GM12878 (cell line): ENCODE data around the gene ANO4. TPM values are rescaled to one million over a fixed set of nuclear protein-coding genes. Genes with fewer than 3 reads are reported as not detected.

Experiments used
- ATAC-seq: fragments of 200-7000 bp; cut with Tn5 transposase; 3 replicates; pipeline ENCODE4 v1.9.1; 2020; ENCODE audit warnings: mild to moderate bottlenecking, moderate library complexity
- BruUV-seq: library from RNA; stranded (reverse); fragments of 400-500 nt; replicated peaks from 2 replicates; lab custom pipeline; 2021; lab: Mats Ljungman, UMichigan
- CTCF ChIA-PET: fragments of 300-600 bp; sonication (Branson Sonifier 250); formaldehyde crosslinking; extraction: SDS; loops from one replicate; lab custom pipeline; 2021; ENCODE audit warnings: inconsistent platforms; lab: Yijun Ruan, JAX
- POLR2A ChIA-PET: fragments of 350-600 bp; formaldehyde crosslinking; extraction: SDS; loops from one replicate; lab custom pipeline; 2021; ENCODE audit warnings: inconsistent platforms; lab: Charles Lee
- RAD21 ChIA-PET: fragments of 300-600 bp; sonication (Branson Sonifier 250); formaldehyde crosslinking; loops from one replicate; lab custom pipeline; 2023; ENCODE audit warnings: antibody characterized with exemption; ENCODE audit not compliant: unreplicated experiment; lab: Charles Lee
- SMC1A ChIA-PET: fragments of 300-600 bp; sonication (Branson Sonifier 250); formaldehyde crosslinking; loops from one replicate; lab custom pipeline; 2023; ENCODE audit not compliant: unreplicated experiment, uncharacterized antibody; lab: Charles Lee
- DNase-seq: peaks from one replicate; pipeline ENCODE4 v3.0.0-alpha.2; 2011; ENCODE audit warnings: low read depth, low spot score
- FAIRE-seq: peaks from 3 replicates; lab custom pipeline; 2011; peaks lifted over from hg19 to GRCh38; lab: Jason Lieb, UNC
- H2AFZ ChIP-seq: 2 replicates; pipeline ENCODE4 v1.6.0; 2011; ENCODE audit warnings: low read depth, low read length, control low read depth; ENCODE audit not compliant: control insufficient read depth
- H3K27ac ChIP-seq: 2 replicates; pipeline ENCODE4 v1.5.1; 2011; ENCODE audit warnings: control low read depth; ENCODE audit not compliant: control insufficient read depth, insufficient read depth
- H3K27me3 ChIP-seq, 2 experiments: replicated peaks in 1 of 2; 2 replicates each; pipeline versions ENCODE4 v1.6.0 to v1.6.1; 2011; ENCODE audit warnings: low read length in 1 of 2; ENCODE audit not compliant: control insufficient read depth in 2 of 2, insufficient read depth in 2 of 2
- H3K36me3 ChIP-seq, 2 experiments: 2 replicates each; pipeline ENCODE4 v1.5.1; 2011; ENCODE audit warnings: low read length in 1 of 2; ENCODE audit not compliant: control insufficient read depth in 2 of 2, insufficient read depth in 2 of 2
- H3K4me1 ChIP-seq: 2 replicates; pipeline ENCODE4 v1.6.1; 2011; ENCODE audit warnings: mild to moderate bottlenecking, low read length, moderate library complexity, mixed read lengths; ENCODE audit not compliant: control insufficient read depth, insufficient read depth
- H3K4me2 ChIP-seq: 2 replicates; pipeline ENCODE4 v1.6.0; 2011; ENCODE audit warnings: control low read depth; ENCODE audit not compliant: control insufficient read depth, insufficient read depth
- H3K4me3 ChIP-seq: fragments of 200-600 bp; sonication (generic); 2 replicates; pipeline ENCODE4 v1.5.1; 2016
- H3K79me2 ChIP-seq: 2 replicates; pipeline ENCODE4 v1.6.0; 2011; ENCODE audit warnings: low read length; ENCODE audit not compliant: control insufficient read depth, insufficient read depth
- H3K9ac ChIP-seq: 2 replicates; pipeline ENCODE4 v1.8.0; 2011; ENCODE audit warnings: low read length, control low read depth, mixed read lengths; ENCODE audit not compliant: control insufficient read depth, insufficient read depth
- H3K9me3 ChIP-seq: replicated peaks from 3 replicates; pipeline ENCODE4 v1.5.1; 2011; ENCODE audit warnings: mild to moderate bottlenecking, low read length; ENCODE audit not compliant: control insufficient read depth, insufficient read depth
- H4K20me1 ChIP-seq: 2 replicates; pipeline ENCODE4 v1.6.0; 2011; ENCODE audit not compliant: control insufficient read depth, insufficient read depth
- FOS ChIP-seq: IDR thresholded peaks from 3 replicates; pipeline ENCODE4 v1.6.1; 2011; ENCODE audit warnings: borderline replicate concordance; ENCODE audit not compliant: insufficient read length; ENCODE audit errors: extremely low read depth
- FOXK2 ChIP-seq: fragments of 450-650 bp; IDR thresholded peaks from 2 replicates; pipeline ENCODE4 v1.6.1; 2017; ENCODE audit warnings: mild to moderate bottlenecking, moderate library complexity
- IKZF1 ChIP-seq: fragments of 450-650 bp; conservative IDR thresholded peaks from 2 replicates; pipeline ENCODE4 v1.6.1; 2017; ENCODE audit warnings: antibody characterized with exemption, mild to moderate bottlenecking
- IRF4 ChIP-seq: IDR thresholded peaks from 2 replicates; pipeline ENCODE4 v1.6.1; 2011; ENCODE audit warnings: low read depth, low read length
- JUNB ChIP-seq: IDR thresholded peaks from 2 replicates; pipeline ENCODE4 v1.6.1; 2016; ENCODE audit warnings: antibody characterized with exemption, mild to moderate bottlenecking
- MTA2 ChIP-seq: fragments of 450-650 bp; IDR thresholded peaks from 2 replicates; pipeline ENCODE4 v1.6.1; 2016; ENCODE audit warnings: low read depth, mild to moderate bottlenecking, moderate library complexity
- NFYA ChIP-seq: IDR thresholded peaks from 2 replicates; pipeline ENCODE4 v1.6.1; 2011; ENCODE audit warnings: low read depth, mild to moderate bottlenecking, low read length, improper control_type of control experiment, borderline replicate concordance
- NFYB ChIP-seq: IDR thresholded peaks from 2 replicates; pipeline ENCODE4 v1.6.1; 2011; ENCODE audit warnings: low read depth, mild to moderate bottlenecking, low read length, improper control_type of control experiment, moderate library complexity; ENCODE audit not compliant: insufficient read depth
- RBBP5 ChIP-seq: fragments of 200-600 bp; sonication (generic); conservative IDR thresholded peaks from 2 replicates; pipeline ENCODE4 v1.6.1; 2016
- TAF1 ChIP-seq: IDR thresholded peaks from 2 replicates; pipeline ENCODE4 v1.6.1; 2011; ENCODE audit warnings: mild to moderate bottlenecking, low read depth, low read length, borderline replicate concordance
- ZNF384 ChIP-seq: IDR thresholded peaks from 2 replicates; pipeline ENCODE4 v1.6.1; 2012; ENCODE audit warnings: low read depth, mild to moderate bottlenecking, low read length, improper control_type of control experiment, borderline replicate concordance
- WGBS: methylation state at CpG from one replicate; pipeline ENCODE4 v1.1.6; 2016; ENCODE audit warnings: low lambda C conversion rate; ENCODE audit not compliant: insufficient replicate concordance, insufficient coverage; ENCODE audit errors: missing lambda C conversion rate; 5-methylcytosine and 5-hydroxymethylcytosine counted together
- in situ Hi-C: fragments of 300-500 bp; cut with MboI; formaldehyde crosslinking; loops from 9 replicates; pipeline ENCODE4 v1.14.3; 2018; ENCODE audit warnings: mixed read lengths
- intact Hi-C: fragments of 100-400 bp; cut with micrococcal nuclease; formaldehyde crosslinking; loops from one replicate; pipeline ENCODE4 v1.14.2; 2022; ENCODE audit not compliant: unreplicated experiment
- polyA plus RNA-seq, 11 experiments: library from polyadenylated mRNA; depleted of rRNA in 4 of 11; unstranded in 6 of 11; stranded (reverse) in 5 of 11; fragments of >200 nt; fragmentation: Nextera tagmentation in 4 of 11; fragmentation: Illumina TruSeq in 1 of 11; extraction: Ambion mirVana in 4 of 11; extraction: Trizol in 1 of 11; gene quantifications; 1 replicate in 1 of 11; 2 replicates in 10 of 11; pipeline versions ENCODE4 v1.2.1 to v1.2.3, GENCODE V29; 2011 to 2016; ENCODE audit warnings: inconsistent platforms in 2 of 11, missing spikeins in 2 of 11, low read depth in 1 of 11
- total RNA-seq, 4 experiments: library from RNA; depleted of rRNA in 3 of 4; stranded (reverse); fragments of >200 nt in 3 of 4; fragmentation: Illumina TruSeq in 1 of 4; extraction: Trizol in 1 of 4; gene quantifications; 2 replicates each; pipeline versions ENCODE4 v1.2.1 to v1.2.3, GENCODE V29; 2013 to 2021
- TF ChIP-seq, protein P1 (sequence below): fragments of 450-650 bp; formaldehyde crosslinking; IDR thresholded peaks from 2 replicates; pipeline ENCODE4 v1.4.0; 2022; ENCODE audit warnings: mild to moderate bottlenecking, moderate library complexity
- TF ChIP-seq, protein P2 (sequence below): IDR thresholded peaks from 2 replicates; pipeline ENCODE4 v1.6.1; 2011; ENCODE audit warnings: borderline replicate concordance, low read depth, mild to moderate bottlenecking, moderate library complexity, mixed read lengths, low read length; ENCODE audit not compliant: insufficient read depth; ENCODE audit errors: extremely low read length
- TF ChIP-seq, protein P3 (sequence below): IDR thresholded peaks from 2 replicates; pipeline ENCODE4 v1.6.1; 2012; ENCODE audit warnings: mild to moderate bottlenecking, low read depth, low read length

The ANO4 gene
- total and polyA plus RNA-seq, 10 of the 15 experiments (the other 5 are each of a cell fraction or from before 2014, with no cell fraction given), result not detected

DNA sequence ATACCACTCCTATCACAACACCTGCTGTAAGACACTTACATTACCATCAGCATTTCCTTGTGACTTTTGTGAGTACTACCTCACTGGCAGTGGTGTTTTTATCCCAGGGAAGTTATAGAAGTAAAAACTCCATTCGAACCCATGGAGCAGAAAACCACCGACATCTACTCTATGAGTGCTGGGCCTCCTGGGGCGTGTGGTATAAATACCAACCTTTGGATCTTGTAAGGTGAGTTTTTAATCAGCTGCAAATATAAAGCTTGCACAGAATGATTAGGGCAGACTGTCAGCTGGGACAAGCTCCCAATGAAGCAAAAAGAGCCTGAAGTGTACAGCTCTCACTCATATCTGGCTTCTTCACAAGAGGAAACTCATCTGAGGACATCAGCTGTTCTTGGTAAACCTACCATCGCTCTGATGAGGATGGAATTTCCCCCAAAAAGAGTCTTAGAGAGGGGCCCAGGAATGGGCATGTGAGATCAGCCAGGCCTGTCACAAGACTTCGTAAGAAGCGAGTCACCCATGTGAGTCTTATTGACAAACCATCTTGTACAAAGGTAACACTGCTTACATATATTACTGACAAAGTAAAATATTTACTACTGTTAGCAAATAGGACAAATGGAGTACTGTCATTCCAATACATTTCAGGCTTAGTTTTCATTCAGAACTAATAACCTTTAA lies 245.4 kb downstream of the ANO4 start:
- Histone ChIP-seq H3K9ac (no peak overlapping the region), H2AFZ (no peak overlapping the region), H3K9me3 (no peaks in the 10 kb centered on the region), H3K4me2 (no peak overlapping the region), H3K27me3 (no peaks in the 10 kb centered on the region), H3K4me1 (no peaks in the 10 kb centered on the region), H3K27ac (no peak overlapping the region), H3K79me2 (no peaks in the 10 kb centered on the region), H3K36me3 (no peaks in the 10 kb centered on the region), H4K20me1 (no peaks in the 10 kb centered on the region), H3K4me3 (no peak overlapping the region)
- TF ChIP-seq, protein P1, sequence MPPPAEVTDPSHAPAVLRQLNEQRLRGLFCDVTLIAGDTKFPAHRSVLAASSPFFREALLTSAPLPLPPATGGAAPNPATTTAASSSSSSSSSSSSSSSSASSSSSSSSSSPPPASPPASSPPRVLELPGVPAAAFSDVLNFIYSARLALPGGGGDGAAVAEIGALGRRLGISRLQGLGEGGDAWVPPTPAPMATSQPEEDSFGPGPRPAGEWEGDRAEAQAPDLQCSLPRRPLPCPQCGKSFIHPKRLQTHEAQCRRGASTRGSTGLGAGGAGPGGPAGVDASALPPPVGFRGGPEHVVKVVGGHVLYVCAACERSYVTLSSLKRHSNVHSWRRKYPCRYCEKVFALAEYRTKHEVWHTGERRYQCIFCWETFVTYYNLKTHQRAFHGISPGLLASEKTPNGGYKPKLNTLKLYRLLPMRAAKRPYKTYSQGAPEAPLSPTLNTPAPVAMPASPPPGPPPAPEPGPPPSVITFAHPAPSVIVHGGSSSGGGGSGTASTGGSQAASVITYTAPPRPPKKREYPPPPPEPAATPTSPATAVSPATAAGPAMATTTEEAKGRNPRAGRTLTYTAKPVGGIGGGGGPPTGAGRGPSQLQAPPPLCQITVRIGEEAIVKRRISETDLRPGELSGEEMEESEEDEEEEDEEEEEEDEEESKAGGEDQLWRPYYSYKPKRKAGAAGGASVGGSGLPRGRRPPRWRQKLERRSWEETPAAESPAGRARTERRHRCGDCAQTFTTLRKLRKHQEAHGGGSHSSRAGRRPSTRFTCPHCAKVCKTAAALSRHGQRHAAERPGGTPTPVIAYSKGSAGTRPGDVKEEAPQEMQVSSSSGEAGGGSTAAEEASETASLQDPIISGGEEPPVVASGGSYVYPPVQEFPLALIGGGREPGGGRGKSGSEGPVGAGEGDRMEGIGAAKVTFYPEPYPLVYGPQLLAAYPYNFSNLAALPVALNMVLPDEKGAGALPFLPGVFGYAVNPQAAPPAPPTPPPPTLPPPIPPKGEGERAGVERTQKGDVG (CRISPR knock-in tag), result no peak
- TF ChIP-seq IRF4 (no peak), MTA2 (no peak), TAF1 (no peak), RBBP5 (no peak), IKZF1 (no peak), JUNB (no peak), NFYB (no peak), NFYA (no peak), ZNF384 (no peak), FOS (no peak), FOXK2 (no peak)
- TF ChIP-seq, protein P2, sequence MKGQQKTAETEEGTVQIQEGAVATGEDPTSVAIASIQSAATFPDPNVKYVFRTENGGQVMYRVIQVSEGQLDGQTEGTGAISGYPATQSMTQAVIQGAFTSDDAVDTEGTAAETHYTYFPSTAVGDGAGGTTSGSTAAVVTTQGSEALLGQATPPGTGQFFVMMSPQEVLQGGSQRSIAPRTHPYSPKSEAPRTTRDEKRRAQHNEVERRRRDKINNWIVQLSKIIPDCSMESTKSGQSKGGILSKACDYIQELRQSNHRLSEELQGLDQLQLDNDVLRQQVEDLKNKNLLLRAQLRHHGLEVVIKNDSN, result no peak
- TF ChIP-seq, protein P3, sequence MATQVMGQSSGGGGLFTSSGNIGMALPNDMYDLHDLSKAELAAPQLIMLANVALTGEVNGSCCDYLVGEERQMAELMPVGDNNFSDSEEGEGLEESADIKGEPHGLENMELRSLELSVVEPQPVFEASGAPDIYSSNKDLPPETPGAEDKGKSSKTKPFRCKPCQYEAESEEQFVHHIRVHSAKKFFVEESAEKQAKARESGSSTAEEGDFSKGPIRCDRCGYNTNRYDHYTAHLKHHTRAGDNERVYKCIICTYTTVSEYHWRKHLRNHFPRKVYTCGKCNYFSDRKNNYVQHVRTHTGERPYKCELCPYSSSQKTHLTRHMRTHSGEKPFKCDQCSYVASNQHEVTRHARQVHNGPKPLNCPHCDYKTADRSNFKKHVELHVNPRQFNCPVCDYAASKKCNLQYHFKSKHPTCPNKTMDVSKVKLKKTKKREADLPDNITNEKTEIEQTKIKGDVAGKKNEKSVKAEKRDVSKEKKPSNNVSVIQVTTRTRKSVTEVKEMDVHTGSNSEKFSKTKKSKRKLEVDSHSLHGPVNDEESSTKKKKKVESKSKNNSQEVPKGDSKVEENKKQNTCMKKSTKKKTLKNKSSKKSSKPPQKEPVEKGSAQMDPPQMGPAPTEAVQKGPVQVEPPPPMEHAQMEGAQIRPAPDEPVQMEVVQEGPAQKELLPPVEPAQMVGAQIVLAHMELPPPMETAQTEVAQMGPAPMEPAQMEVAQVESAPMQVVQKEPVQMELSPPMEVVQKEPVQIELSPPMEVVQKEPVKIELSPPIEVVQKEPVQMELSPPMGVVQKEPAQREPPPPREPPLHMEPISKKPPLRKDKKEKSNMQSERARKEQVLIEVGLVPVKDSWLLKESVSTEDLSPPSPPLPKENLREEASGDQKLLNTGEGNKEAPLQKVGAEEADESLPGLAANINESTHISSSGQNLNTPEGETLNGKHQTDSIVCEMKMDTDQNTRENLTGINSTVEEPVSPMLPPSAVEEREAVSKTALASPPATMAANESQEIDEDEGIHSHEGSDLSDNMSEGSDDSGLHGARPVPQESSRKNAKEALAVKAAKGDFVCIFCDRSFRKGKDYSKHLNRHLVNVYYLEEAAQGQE, result no peak
- ChIA-PET CTCF (no interaction called here), SMC1A (no interaction called here), RAD21 (no interaction called here), POLR2A (no interaction called here)
- in situ Hi-C loops, result no loop called here
- DNase-seq, result no peak
- 3% methylated on average over 6 of the region's 6 CpGs for WGBS
- intact Hi-C loops, result no loop called here
- BruUV-seq, result no TSS peak
- ATAC-seq, result no peak
- FAIRE-seq, result no peak
